ENCODE results near the gene ZNF652.
"Not testable (repeated sequence)": the region's sequence is repeated elsewhere in the genome, so short reads cannot be mapped to it uniquely, and the experiment has no call there.

Gene ZNF652

DNA sequence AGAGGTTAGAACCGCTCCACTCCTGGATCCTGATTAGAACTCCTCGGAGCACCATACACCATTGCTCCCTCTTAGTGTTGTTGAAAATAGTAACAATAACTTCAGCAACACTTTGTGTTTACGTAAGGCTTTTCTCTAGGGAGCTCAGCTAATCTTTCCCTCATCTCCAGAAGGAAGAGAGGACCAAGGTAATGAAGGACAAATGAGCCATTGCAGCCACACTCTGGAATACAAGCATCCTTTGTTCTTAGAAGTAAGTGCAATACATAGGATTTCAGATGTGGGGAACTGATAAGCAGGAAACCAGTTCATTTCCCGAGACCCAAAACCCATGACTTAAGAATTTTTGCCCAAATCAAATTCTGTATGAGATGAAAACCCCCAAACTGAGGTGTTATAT lies 22.9 kb upstream of the ZNF652 start:
- DNase-seq = no peak

DNA sequence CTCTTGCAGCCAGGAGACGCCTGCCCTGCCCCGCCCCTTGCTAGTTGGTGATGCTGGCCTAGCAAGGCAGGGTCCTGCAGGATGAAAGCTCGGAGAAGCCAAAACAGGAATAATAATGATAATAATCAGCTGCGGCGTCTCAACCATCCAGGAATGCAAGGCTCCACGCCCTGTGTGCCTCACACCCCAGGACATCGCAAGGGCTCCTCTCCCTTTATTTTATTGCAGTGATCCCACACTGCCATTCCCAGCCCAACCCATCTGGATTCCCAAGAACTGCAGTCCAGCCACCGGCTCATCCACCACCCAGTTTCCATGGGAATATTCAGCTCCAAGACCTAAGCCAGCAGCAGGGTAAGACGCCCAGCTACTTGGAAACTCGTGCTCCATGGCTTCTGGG lies 21.0 kb upstream of the ZNF652 start:
- no peak for DNase-seq

DNA sequence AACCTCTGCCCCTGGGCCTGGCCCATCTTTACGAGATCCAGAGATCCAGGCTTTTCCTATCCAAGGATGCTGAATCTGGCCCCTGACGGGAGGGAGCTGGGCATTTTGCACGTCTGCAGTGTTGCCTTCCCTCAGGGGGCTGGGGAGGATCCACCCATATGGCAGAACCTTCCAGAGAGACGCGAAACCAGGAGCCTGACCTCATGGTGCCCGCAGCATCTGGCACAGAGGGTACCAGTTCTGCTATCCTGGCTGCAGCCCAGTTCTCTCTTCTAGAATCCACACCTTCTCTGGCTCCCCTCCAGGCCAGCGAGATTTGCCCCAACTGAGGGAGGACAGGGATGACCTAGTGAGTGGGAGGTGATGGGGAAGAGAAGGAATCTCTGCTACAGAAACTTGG lies 20.5 kb upstream of the ZNF652 start:
- DNase-seq = no peak

DNA sequence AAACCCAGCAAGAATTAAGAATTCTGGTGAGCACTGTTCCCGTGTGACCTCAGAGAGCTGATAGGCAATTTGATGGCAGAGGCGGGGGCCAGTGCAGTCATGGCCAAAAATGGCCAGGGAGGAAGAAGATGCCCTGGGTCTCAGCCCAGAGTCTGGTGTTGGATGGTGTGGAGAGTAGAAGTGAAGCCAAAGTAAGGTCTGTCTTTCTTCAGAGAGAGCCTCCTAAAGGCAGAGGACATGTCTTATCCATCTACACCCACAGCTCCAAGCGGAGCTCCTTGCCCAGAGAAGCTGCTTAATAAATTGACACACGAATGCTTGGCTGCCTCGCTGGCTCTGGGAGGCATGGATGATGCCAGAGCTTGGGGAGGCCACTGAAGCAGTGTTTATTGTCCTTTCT lies 19.7 kb upstream of the ZNF652 start:
- no peak for DNase-seq

DNA sequence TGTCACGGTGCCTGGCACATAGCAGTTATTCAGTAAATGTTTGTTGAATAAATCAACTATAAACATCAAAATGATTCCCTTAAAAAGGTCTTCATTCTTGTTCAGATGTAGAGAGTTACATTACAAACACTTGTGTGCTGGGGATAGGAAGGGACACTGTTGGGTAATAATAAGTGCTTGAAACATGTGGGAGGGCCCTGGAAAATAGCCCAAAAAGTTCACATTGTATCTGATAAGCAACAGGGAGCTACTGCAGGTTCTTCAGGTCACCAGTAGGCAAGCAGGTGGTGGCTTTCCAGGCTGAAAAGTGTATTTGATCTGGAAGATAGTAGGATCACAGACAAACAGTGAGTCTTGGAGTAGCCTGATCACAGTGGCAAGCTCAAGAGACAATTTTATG lies 19.0 kb upstream of the ZNF652 start:
- no peak for DNase-seq

DNA sequence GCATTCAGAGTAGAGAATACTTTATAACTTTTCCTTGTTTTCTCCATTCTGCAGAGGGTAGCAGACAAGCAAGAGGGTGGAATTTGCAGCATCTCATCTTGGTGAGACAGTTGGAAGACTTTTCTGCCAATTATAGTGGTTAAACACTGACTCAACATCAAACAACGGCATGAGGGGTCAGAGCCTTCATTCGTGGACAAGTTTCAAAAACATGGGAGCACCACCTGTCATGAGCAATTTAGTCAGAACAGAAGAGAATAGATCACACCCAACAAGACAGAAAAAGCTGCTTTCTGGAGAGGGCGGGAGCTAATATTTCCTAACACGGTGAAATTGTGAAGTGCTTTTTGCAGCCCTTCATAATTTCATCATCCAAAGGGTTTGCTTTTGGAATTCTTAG lies 17.9 kb upstream of the ZNF652 start:
- no peak for DNase-seq

DNA sequence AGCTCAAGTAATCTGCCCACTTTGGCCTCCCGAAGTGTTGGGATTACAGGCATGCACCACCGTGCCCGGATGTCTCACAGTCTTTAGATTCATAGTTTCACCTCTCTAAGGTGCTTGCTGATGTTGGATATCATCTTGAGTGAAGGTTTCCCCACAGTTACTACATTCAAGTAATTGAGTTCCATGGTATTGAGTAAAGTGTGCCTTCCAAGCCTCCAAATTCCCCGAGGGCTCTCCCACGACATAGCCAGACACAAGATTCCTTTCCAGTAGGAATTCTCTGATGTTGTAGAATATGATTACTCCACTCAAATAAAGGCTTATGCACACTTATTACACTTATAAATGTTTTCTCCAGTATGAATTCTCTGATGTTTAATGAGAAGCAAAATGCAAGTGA lies 16.3 kb upstream of the ZNF652 start:
- no peak for DNase-seq

DNA sequence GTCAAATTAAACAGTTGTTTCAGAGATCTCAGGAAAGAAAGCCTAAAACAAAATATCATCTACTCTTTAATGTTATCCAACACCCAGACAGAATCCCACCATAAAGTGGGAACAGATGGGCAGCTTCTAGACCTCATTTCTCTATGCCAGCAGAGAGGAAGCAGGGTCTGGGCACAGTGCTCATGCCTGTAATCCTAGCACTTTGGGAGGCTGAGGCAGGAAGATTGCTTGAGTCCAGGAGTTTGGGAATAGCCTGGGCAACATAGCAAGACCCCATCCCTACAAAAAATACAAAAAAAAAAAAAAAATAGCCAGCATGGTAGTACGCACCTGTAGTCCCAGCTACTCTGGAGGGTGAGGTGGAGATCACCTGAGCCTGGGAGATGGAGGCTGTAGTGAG lies 13.5 kb upstream of the ZNF652 start:
- no peak for DNase-seq

DNA sequence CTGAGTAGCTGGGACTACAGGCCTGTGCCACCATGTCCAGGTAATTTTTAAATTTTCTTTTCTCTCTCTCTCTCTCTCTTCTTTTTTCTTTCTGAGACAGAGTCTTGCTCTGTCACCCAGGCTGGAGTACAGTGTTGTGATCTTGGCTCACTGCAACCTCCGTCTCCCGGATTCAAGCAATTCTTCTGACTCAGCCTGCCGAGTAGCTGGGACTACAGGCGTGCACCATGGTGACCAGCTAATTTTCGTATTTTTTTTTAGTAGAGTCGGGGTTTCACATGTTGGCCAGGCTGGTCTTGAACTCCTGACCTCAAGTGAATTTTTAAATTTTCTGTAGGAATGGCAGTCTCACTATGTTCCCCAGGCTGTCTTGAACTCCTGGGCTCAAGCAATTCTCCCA lies 11.1 kb upstream of the ZNF652 start:
- DNase-seq = no peak

DNA sequence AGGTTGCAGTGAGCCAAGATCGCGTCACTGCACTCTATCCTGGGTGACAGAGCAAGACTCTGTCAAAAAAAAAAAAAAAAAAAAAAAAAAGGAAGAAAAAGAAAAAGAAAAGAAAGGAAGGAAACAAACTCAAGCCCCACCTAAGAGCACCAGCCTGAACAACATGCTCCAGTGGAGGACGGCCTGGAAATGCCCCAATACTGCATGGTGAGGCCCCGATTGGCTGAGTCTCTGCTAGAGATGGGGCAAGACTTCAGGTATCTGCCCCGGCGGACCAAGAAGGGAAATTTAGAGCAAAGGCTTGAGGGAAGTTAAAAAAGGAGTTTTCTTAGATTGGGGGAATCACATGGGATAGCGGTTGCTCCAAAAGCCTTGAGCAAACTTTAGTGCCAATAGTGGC lies 10.4 kb upstream of the ZNF652 start:
- no peak for DNase-seq

DNA sequence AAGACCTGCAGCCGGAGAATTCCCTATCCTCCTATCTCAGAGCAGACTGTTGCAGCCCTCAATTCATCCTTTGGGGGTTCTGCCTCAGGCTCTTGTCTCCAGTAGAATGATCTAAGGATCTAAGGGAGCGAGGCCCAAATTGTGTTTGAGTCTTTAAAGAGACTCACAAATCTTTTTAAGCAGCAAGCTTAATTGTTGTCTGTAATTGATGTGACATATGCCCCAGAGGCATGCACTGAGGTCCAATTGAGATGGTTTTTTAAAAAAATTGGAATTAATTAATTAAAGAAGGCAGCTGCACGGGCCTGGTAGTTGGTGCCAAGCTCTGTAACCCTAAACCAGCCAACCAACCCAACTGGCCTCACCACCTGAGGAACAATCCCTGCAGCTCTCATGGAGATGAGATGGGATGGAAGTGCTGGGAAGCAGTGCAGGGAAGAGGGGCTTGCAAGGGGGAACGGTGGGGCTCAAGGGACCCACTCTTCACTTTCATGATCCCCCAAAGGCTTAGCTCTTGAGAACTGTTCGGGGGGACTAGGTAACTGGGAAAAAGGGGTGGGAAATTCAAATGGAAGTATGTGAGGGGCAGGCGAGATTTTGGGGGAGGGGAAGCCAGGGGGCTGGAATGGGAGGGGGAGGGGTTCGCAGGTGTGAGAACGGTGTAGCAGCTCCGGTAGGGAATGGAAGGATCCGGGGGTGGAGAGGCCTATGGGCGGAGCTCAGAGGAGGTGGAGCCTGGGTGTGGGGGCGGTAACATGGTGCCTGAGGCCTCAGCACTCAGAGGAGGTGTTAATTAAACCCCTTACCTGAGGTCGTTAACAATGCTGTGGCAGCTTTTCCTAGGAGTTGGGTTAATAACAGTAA lies 9.2 kb upstream of the ZNF652 start:
- no peak for DNase-seq

DNA sequence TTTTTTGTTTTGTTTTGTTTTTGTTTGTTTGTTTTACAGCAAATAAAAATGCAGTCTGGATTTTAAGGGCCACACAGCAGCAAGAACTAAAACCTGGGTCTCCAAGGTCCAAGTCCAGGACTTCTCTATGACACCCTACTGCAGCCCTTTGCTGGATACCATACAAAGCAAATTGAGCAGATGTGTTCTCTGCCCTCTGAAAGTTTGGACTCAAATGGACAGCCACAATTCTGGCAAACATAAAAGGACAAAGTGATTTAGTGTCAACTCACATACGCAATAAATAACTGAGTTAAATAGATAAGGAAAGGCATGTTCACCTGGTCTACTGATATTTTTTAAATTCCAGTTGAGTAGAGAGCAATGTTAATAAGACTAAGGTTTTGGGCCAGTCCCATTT lies 7.7 kb upstream of the ZNF652 start:
- DNase-seq = no peak

DNA sequence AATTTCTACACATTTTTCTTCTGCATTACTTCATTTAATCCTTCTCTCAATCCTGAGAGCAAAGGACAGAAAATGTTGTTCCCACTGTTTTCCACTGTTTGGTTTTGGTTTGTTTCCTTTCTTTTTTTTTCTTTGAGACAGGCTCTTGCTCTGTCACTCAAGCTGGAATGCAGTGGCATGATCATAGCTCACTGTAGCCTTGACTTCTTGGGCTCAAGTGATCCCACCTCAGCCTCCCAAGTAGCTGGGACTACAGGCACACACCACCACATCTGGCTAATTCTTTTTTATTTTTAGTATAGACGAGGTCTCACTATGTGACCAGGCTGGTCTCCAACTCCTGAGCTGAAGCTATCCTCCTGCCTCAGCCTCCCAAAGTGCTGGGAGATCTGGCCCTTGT lies 7.0 kb upstream of the ZNF652 start:
- no peak for DNase-seq

DNA sequence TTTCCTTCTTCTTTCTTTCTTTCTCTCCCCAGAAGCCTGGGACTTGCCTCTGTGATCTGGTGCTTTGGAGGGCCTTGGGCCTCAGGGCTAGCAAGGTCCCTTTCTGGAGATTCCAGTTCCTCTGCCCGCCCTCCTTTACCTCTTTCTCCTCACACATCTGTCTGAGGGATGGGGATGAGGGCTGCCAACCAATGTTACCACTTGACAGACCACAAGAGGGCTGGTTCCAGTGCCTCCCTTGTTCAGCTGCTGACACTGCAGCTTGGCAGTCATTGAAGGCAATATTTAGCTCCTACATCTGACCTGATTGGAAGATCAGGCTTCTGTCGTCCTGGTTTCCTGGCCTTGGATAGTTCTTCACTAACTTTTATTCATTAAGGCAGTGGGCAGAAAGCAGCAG lies 3.6 kb upstream of the ZNF652 start:
- peak; percentile 19 to 29 for DNase-seq

DNA sequence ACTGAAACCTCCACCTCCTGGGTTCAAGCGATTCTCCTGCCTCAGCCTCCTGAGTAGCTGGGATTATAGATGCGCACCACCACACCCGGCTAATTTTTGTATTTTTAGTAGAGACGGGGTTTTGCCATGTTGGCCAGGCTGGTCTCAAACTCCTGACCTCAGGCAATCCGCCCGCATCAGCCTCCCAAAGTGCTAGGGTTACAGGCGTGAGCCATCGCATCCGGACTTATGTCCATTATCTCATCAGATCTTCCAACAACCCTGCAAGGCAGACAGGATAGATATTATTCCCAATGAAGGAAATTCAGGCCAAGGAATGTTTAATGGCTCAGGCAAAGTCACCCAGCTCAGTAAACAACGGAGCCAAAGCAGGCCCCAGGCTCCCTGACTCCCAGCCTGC lies 3.1 kb upstream of the ZNF652 start:
- DNase-seq = not testable (repeated sequence)

DNA sequence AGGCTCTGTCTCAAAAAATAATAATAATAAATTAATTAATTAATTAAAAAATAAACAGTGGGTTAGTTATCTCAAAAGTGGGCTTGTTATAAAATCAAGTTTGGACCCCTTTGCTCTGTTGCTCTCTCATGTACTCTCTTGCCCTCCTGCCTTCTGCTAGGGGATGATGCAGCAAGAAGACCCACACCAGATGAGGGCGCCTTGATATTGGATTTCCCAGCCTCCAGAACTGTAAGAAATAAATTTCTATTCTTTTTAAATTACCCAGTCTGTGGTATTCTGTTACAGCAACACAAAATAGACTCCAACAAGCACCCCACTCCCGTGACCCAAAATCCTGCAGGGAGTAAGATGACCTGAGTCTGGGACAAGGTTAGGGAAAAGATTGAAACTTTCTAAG lies 2.1 kb upstream of the ZNF652 start:
- DNase-seq = no peak

DNA sequence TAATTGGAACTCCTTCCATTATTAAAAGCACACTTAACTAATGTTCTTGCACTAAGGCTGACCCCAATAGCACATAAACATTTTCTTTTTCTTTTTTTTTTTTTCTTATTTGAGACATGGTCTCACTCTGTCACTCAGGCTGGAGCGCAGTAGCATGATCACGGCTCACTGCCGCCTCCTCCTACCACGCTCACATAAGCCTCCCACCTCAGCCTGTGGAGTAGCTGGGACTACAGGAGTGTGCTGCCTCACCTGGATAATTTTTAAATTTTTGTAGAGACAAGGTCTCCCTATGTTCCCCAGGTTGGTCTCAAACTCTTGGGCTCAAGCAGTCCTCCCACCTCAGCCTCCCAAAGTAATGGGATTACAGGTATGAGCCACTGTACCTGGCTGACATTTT lies 1.2 kb upstream of the ZNF652 start:
- no peak for DNase-seq

DNA sequence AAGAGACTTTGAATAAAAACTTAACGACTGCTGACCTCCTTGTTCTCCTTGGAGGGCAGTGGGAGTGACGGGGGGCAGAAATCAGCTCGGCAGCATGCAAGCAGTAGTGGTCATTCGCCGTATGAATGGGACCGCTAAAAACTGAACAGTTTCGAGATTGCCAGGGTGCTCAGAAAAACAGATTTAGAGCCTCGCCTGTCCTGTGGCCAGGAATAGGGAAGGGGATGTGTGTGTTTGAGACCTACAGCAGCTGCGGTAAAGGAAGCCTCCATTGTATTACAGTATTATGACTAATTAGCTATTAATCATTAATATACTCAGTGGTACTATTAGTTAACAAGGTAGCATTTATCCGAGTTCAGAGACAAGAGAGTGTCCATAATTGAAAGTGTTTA lies 670 bp upstream of the ZNF652 start:
- no peak for DNase-seq

DNA sequence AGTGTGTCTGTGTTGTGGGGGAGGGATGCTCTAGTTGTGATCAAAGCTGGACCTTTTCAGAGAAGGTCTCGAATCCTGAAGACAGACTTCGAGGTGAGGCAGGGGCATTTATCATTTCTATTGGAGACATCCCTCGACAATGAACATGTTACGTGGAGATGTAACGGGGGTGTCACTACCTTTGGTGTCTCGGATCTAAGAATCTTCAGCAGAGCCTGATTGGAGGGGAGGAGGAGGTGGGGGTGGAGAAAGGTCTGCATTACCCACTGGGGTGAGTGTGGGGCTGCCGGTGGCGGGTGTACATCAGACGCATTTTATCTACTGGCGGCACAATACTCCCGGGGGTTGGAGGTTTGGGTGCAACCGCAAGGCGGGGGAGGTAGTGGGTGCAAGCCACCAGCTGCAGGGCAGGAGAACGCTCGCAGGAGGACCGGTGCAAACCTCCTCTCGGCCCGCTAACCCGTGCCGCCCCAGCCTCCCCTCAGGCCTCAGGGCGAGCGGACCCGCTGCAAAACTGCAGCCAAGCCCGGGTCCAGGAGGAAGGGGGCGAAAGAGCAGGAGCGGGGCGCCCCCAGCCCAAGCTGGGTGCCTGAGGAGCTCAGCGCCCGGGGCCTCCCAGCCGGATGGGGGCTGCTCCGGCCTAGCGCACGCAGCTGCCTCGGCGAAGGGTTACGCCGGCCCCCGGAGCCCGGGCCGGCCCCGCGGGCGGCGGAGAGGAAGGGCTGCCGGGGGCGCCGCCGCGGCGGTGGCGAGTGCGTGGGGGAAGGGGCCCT lies 735 bp downstream of the ZNF652 start:
- peak; percentile 72 to 74 for DNase-seq

DNA sequence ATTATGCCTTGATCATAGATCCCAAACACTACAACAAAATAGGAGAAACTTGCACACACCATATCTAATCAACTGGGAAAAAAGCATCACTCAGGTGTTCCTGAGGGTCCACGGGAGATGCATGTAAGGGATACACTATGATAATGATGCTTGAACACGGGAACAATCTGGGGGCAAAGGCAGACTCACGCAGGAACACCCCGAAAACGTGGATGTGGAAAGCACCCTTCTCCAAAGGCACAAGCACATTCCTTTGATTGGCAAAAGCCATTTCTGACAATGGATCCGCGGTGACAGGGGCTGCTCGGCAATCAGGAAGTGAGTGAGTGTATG lies 1.3 kb downstream of the ZNF652 start:
- peak in 1 of 2 experiments; percentile 36 for DNase-seq

DNA sequence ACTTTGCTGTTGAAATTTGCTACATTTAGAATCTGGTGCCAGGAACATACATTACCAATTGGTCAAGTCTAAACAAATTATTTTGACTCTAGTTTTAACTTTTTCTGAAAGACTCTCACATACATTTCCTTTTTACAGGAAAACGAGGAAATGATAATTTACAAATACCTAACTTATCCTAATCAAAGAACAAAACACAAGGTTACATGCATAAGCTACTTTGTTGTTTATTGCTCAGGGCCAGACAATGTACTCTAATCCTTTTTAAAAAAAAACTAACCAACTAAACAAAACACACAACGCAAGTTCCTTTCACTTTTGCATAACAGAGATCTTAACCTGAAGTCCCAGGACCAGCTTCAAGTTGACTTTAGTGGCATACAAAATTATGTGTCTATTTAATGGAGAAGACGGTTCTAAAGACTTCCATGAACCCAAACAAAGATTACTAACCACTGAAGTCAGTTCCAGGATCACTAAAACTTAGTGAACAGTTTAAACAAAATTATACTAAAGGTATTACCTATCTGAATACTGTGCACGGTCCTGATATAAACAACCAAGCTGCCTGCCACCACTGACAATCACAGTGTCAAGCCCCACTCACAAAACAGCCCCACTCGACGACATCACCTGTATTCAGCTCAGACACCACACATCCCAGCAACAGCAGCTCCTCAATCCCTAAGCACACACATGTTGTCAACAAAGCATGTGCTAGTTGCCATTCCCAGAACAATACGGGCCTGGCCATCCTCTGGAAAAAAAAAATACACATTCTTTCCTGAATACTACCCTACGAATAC lies 1.9 kb downstream of the ZNF652 start:
- no peak for DNase-seq

DNA sequence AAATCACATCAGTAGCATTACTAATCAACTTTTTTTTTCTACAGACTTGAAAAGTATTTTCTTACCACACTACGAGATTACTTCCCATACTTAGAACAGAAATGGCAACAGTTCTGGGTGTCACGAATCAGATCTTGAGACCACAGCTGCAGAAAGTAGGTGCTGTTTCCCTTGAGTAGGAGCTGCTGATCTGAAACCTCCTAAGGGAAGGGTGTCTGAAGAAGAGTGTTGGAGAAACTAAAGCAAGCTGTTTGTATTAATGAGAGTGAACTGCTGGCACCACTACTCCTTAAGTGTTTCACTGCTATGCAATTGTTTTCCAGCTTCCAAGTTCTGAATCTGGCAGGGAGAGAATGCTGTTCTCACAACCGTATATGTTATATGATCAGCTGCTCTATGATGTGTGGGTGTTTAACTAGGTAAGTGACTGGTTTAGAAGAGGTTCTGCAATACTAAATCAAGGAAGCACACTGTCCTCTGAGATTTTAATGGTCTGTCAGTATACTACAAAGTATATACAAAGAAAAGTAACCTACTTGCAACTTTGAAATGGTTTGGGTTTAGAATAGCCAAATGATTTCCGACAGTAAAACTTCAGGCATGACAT lies 3.3 kb downstream of the ZNF652 start:
- no peak for DNase-seq

DNA sequence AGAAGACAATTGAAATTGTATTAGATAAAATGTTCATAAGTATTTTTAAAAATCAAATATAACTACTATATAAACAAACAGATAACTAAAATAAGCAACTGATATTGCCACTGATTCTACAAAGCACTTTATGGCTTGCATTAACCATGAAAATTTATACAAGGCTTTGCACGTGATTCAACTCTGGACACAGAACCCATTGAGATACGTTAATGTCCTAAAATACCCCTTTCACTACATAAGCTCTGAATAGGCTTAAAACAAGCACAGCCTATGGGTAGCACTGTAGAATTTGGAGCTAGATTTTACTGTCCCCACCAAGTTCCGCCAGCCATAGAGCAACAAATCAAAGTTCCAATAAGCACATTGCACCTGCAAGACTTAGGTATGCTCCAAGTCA lies 4.5 kb downstream of the ZNF652 start:
- no peak for DNase-seq
